HG02678 (cell line): ENCODE data around the gene TAOK1.

Source experiments
- ATAC-seq: cut with Tn5 transposase; IDR thresholded peaks from one replicate; pipeline ENCODE4 v1.9.1; 2021; ENCODE audit warnings: mild to moderate bottlenecking, moderate library complexity; ENCODE audit not compliant: unreplicated experiment

The TAOK1 gene

GRCh38 chr17:29592850-29593551 is 202.8 kb downstream of the TAOK1 start, which contains the start of gene ANKRD13B:
Gene ANKRD13B, plus strand, starts transcription at chr17:29593132. Its CDS starts 490 bp downstream, at chr17:29593622.
- no peak for ATAC-seq

GRCh38 chr17:29593591-29594518 is 203.7 kb downstream of the TAOK1 start:
- no peak for ATAC-seq

GRCh38 chr17:29594519-29595090 is 204.4 kb downstream of the TAOK1 start:
- no peak for ATAC-seq

GRCh38 chr17:29595107-29595942 is 205.2 kb downstream of the TAOK1 start:
- ATAC-seq: no peak

- no peak for ATAC-seq
Observed at GRCh38 chr17:29595943-29596774, 206.0 kb downstream of the TAOK1 start.

- no peak for ATAC-seq
Observed at GRCh38 chr17:29596811-29597210, 206.6 kb downstream of the TAOK1 start.

GRCh38 chr17:29597361-29598172 is 207.4 kb downstream of the TAOK1 start:
- no peak for ATAC-seq
